BJ (cell line): ENCODE results near the gene THSD8. TPM values are rescaled to one million over a fixed set of nuclear protein-coding genes. Genes with fewer than 3 reads are reported as not detected.
"Not testable (repeated sequence)": the region's sequence is repeated elsewhere in the genome, so short reads cannot be mapped to it uniquely, and the experiment has no call there.

Source experiments
- CTCF ChIA-PET: fragments of 350-600 bp; formaldehyde crosslinking; extraction: SDS; loops from one replicate; lab custom pipeline; 2021; ENCODE audit warnings: antibody characterized with exemption, inconsistent platforms; lab: Yijun Ruan, JAX
- POLR2A ChIA-PET: fragments of 300-600 bp; sonication (Branson Sonifier 250); formaldehyde crosslinking; extraction: SDS; loops from one replicate; lab custom pipeline; 2021; ENCODE audit warnings: antibody characterized with exemption; lab: Charles Lee
- DNase-seq: peaks from one replicate; pipeline ENCODE4 v3.0.0-alpha.2; 2011; ENCODE audit warnings: low read depth
- H3K27me3 ChIP-seq: 2 replicates; pipeline ENCODE4 v1.6.0; 2011; ENCODE audit warnings: low read length; ENCODE audit not compliant: control insufficient read depth, insufficient read depth
- H3K36me3 ChIP-seq: 2 replicates; pipeline ENCODE4 v1.5.1; 2011; ENCODE audit warnings: low read length; ENCODE audit not compliant: control insufficient read depth, insufficient read depth
- H3K4me3 ChIP-seq: 2 replicates; pipeline ENCODE4 v1.5.1; 2011; ENCODE audit warnings: low read depth, mild to moderate bottlenecking, control low read depth, low read length
- CTCF ChIP-seq: IDR thresholded peaks from 2 replicates; pipeline ENCODE4 v1.5.1; 2011; ENCODE audit warnings: low read depth, mild to moderate bottlenecking, control low read depth, inconsistent platforms, low read length, moderate library complexity; ENCODE audit not compliant: insufficient read depth
- polyA plus RNA-seq: library from polyadenylated mRNA; depleted of rRNA; stranded (reverse); fragments of >200 nt; gene quantifications from 2 replicates; pipeline ENCODE4 v1.2.3, GENCODE V29; 2011; rRNA removed
- small RNA-seq: library from RNA; depleted of rRNA; stranded (forward); fragments of <200 nt; gene quantifications from one replicate; pipeline ENCODE3, GENCODE V24; 2012; ENCODE audit warnings: low replicate concordance, low read depth; ENCODE audit not compliant: insufficient read length

THSD8 gene
- polyA plus RNA-seq, 1 experiment = 0.75 TPM

DNA sequence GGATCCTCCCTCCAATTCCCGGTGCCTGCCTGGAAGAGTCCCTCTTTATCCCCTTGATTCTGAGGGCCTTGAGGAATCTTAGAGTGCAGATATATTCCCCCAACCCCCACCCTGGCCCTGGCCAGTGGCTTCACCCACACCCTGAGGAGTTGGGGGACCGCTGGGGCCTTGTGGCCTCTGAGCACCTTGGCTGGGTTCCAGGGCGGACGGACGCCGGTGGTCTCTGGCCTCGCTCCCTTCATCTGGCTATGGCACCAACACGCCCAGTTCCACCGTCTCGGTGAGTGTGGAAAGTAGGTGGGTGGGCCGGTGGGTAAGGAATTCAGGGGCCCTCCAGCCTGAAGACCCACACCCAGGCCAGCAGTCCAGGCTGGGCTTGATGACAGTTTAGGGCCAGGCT lies 41.5 kb downstream of the THSD8 start:
- DNase-seq = no peak
- TF ChIP-seq CTCF = no peak
- Histone ChIP-seq H3K36me3 (no peaks in the 10 kb centered on the region), H3K4me3 (no peak overlapping the region), H3K27me3 (peaks cover 8% of the 10 kb centered on the region)
- CTCF ChIA-PET = interaction anchor here (13.2 kb wide), 1 partner anchor 80 kb away, joined by 355 read pairs; no protein-coding TSS in a partner anchor
- POLR2A ChIA-PET = no interaction called here

DNA sequence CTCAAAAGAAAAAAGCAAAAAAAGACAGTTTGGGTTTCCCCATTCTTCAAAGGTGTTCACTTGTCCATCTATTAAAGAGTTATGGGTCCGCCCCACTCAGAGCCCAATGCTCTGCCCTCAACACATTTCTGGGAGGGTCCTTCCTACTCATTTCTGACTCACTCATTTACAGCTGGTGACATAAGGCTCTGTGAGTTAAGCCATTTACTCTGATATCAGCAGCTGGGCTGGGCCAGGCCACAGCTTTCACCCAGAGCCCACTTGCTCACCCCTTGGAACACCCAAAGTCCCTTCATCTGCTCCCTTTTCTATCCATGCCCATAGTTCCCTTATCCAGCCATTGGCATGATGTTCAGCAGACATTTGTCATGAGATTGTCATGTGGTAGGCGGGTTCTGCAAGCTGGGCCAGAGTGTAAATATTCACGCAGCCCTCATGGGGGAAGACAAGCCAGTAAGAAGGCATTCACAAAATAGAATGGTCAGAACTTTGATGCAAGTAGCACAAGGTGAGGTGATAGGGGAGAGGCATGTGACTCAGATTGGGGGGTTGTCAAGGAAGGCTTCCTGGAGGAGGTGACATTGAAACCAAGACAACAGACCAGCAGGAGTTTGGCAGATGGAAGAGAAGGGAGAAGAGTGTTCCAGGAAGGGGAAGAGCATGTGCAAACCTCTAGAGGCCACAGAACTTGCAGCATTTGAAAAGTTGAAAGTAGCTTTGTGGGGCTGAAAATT lies 42.3 kb downstream of the THSD8 start:
- DNase-seq = no peak
- TF ChIP-seq CTCF = no peak
- CTCF ChIA-PET = interaction anchor here (13.2 kb wide), 1 partner anchor 81 kb away, joined by 355 read pairs; no protein-coding TSS in a partner anchor
- POLR2A ChIA-PET = no interaction called here
- Histone ChIP-seq H3K4me3 (no peak overlapping the region), H3K36me3 (no peaks in the 10 kb centered on the region), H3K27me3 (peaks cover 6% of the 10 kb centered on the region)

- H3K36me3 ChIP-seq, H3K27me3 ChIP-seq, POLR2A ChIA-PET, DNase-seq, H3K4me3 ChIP-seq: not testable (repeated sequence)
- CTCF ChIA-PET = interaction anchor here (0.6 to 13.2 kb wide), 33 partner anchors 9 to 294 kb away, joined by 3 to 355 read pairs (median 5); partner anchors contain the start of genes HOOK2, MAST1, RNASEH2A and RTBDN
Observed at GRCh38 chr19:12846613-12847012, 44.7 kb downstream of the THSD8 start.

DNA sequence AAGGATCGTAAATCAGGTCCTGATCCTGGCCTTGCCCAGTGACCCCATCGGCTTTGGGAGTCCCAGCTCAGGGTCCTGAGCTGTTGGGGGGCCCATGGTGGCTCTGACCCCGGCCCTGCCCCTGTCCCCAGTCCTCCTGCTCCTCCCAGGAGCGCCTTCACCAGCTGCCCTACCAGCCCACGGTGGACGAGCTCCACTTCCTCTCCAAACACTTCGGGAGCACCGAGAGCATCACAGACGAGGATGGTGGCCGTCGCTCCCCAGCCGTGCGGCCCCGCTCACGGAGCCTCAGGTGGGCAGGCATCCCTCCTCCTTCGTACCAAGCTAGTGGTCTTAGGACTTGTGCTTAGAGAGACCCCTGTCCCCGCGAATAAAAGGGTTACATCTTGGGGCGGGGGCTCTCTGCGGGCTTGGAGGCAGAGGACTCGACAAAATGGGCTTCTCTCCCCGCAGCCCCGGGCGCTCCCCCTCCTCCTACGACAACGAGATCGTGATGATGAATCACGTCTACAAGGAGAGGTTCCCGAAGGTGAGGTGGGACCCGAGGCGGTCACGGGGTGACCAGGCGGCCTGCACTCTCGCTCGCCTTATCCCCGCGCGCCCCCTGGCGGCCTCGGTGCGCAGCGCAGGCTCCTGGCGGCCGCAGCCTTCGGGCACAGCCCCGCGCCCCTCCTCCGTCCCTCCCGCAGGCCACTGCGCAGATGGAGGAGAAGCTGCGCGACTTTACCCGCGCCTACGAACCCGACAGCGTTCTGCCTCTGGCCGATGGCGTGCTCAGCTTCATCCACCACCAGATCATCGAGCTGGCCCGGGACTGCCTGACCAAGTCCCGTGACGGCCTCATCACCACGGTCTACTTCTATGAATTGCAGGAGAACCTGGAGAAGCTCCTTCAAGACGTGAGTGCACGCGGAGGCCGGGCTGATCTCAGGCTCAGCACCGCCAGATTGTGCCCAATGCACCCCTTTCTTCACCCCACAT lies 45.6 kb downstream of the THSD8 start:
- peaks cover 2% of the 10 kb centered on the region; the same call in 1 of the 2 replicates for H3K27me3 ChIP-seq
- peak; percentile 77 for TF ChIP-seq CTCF
- ChIA-PET POLR2A (interaction anchor here (0.6 kb wide), 1 partner anchor 54 kb away, joined by 3 read pairs; no protein-coding TSS in a partner anchor), CTCF (interaction anchor here (0.6 to 13.2 kb wide), 66 partner anchors 9 to 295 kb away, joined by 3 to 355 read pairs (median 4); partner anchors contain the start of genes GCDH, HOOK2, JUNB and MAST1)
- H3K36me3 ChIP-seq = no peaks in the 10 kb centered on the region
- H3K4me3 ChIP-seq = peak overlapping the region; percentile 9; the same call in 1 of the 2 replicates
- DNase-seq = peak; percentile 16

Small RNA genes lying within 50 kb of the gene (small RNA-seq; reads per million reads assigned to genes)
- gene MIR5684 (not detected), gene MIR6794 (not detected)

Other genes starting within 250 kb of the THSD8 start
- gene ZNF490, start 191.3 kb upstream of the THSD8 start, polyA plus RNA-seq = 1.6 and 3.7 TPM in 2 replicates
- gene ZNF791, start 191.1 kb upstream of the THSD8 start, polyA plus RNA-seq = 7.7 and 10.5 TPM in 2 replicates
- 31.7 and 66.9 TPM in 2 replicates for gene MAN2B1, start 135.3 kb upstream of the THSD8 start, polyA plus RNA-seq
- gene WDR83, start 135.3 kb upstream of the THSD8 start, polyA plus RNA-seq = 6.1 and 9.3 TPM in 2 replicates
- gene DHPS, start 120.2 kb upstream of the THSD8 start, polyA plus RNA-seq = 64.7 and 92.2 TPM in 2 replicates
- not detected in 2 replicates for gene GNG14, start 114.1 kb upstream of the THSD8 start, polyA plus RNA-seq
- 7.7 and 13.6 TPM in 2 replicates for gene FBXW9, start 105.4 kb upstream of the THSD8 start, polyA plus RNA-seq
- gene TNPO2, start 78.1 kb upstream of the THSD8 start, polyA plus RNA-seq = 49.6 and 77.3 TPM in 2 replicates
- gene TRIR, start 67.4 kb upstream of the THSD8 start, polyA plus RNA-seq = 161 and 181 TPM in 2 replicates
- 163 and 250 TPM in 2 replicates for gene GET3, start 64.6 kb upstream of the THSD8 start, polyA plus RNA-seq
- not detected in 2 replicates for gene BEST2, start 50.3 kb upstream of the THSD8 start, polyA plus RNA-seq
- 6.3 and 10.4 TPM in 2 replicates for gene HOOK2, start 26.5 kb upstream of the THSD8 start, polyA plus RNA-seq
- gene JUNB, start 10.6 kb upstream of the THSD8 start, polyA plus RNA-seq = 36.8 and 49.4 TPM in 2 replicates
- 165 and 267 TPM in 2 replicates for gene PRDX2, start 269 bp upstream of the THSD8 start, polyA plus RNA-seq
- 19.9 and 30.3 TPM in 2 replicates for gene RNASEH2A, start 4.5 kb downstream of the THSD8 start, polyA plus RNA-seq
- gene RTBDN, start 32.5 kb downstream of the THSD8 start, polyA plus RNA-seq = 0.31 TPM in 1 of 2 replicates, not detected in the other
- 0.25 TPM in 1 of 2 replicates, not detected in the other for gene MAST1, start 36.4 kb downstream of the THSD8 start, polyA plus RNA-seq
- gene DNASE2, start 79.4 kb downstream of the THSD8 start, polyA plus RNA-seq = 39.1 and 68.8 TPM in 2 replicates
- not detected in 2 replicates for gene KLF1, start 85.1 kb downstream of the THSD8 start, polyA plus RNA-seq
- 11.5 and 20.9 TPM in 2 replicates for gene GCDH, start 89.1 kb downstream of the THSD8 start, polyA plus RNA-seq
- gene SYCE2, start 117.2 kb downstream of the THSD8 start, polyA plus RNA-seq = 0.29 and 0.43 TPM in 2 replicates
- 15.5 and 33.6 TPM in 2 replicates for gene FARSA, start 131.6 kb downstream of the THSD8 start, polyA plus RNA-seq
- 1,647 and 1,829 TPM in 2 replicates for gene CALR, start 136.5 kb downstream of the THSD8 start, polyA plus RNA-seq
- 49.2 and 75.1 TPM in 2 replicates for gene RAD23A, start 143.8 kb downstream of the THSD8 start, polyA plus RNA-seq
- 45.0 and 45.5 TPM in 2 replicates for gene GADD45GIP1, start 155.2 kb downstream of the THSD8 start, polyA plus RNA-seq
- not detected in 2 replicates for gene DAND5, start 167.5 kb downstream of the THSD8 start, polyA plus RNA-seq
- gene NFIX, start 193.4 kb downstream of the THSD8 start, polyA plus RNA-seq = 12.8 and 29.4 TPM in 2 replicates